ENCODE results near the gene DPYD.

- TF ChIP-seq POLR2A (IDR thresholded peaks at IDR 0.05) = no peak
- TF ChIP-seq CTCF (IDR thresholded peaks at IDR 0.05) = no peak
Measured at GRCh38 chr1:97740891-97741290, 179.9 kb downstream of the DPYD start.
